ENCODE measurements around the gene SUSD4. TPM values are rescaled to one million over a fixed set of nuclear protein-coding genes. Genes with fewer than 3 reads are reported as not detected.

The SUSD4 gene
- total RNA-seq, 1 donor from 2014 or later, result 0.12 TPM

- no peak for DNase-seq (ENCODE audit: low read depth)
- TF ChIP-seq CTCF (conservative IDR thresholded peaks at IDR 0.05; ENCODE audit: low read depth, low read length), result no peak
- H3K4me3 ChIP-seq (ENCODE audit: low read depth, low read length), result no peak overlapping the region
Measured at GRCh38 chr1:223219846-223220610, 143.9 kb downstream of the SUSD4 start.

GRCh38 chr1:223219318-223219635 is 144.7 kb downstream of the SUSD4 start:
- no peak overlapping the region for H3K4me3 ChIP-seq (ENCODE audit: low read depth, low read length)
- no peak for DNase-seq (ENCODE audit: low read depth)
- no peak for TF ChIP-seq CTCF (conservative IDR thresholded peaks at IDR 0.05; ENCODE audit: low read depth, low read length)

- H3K4me3 ChIP-seq (ENCODE audit: low read depth, low read length), result no peak overlapping the region
- DNase-seq (ENCODE audit: low read depth), result no peak
- TF ChIP-seq CTCF (conservative IDR thresholded peaks at IDR 0.05; ENCODE audit: low read depth, low read length), result no peak
Measured at GRCh38 chr1:223217781-223218180, 146.2 kb downstream of the SUSD4 start.

GRCh38 chr1:223216531-223217205 is 147.3 kb downstream of the SUSD4 start:
- no peak for DNase-seq (ENCODE audit: low read depth)
- no peak overlapping the region for H3K4me3 ChIP-seq (ENCODE audit: low read depth, low read length)
- TF ChIP-seq CTCF (conservative IDR thresholded peaks at IDR 0.05; ENCODE audit: low read depth, low read length), result no peak

DNA sequence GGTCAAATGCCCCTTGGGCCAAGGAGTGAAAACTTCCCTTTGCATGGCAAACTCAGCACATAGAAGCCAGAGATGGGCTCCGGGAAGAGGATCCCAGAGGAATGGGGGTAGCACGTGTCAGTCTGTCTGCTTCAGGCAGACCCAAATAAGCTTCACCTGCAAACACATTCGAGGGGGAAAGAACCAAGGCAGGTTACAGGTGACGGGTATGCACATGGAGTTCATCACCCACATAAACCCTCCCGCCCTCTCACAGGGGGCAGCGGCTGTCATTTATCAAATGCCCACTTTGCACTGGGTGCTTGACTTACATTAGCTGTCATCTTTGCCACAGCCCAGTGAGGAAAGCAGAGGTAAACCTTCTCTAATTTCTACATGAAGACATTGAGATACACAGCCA is 147.9 kb downstream of the SUSD4 start:
- no peak for TF ChIP-seq CTCF (conservative IDR thresholded peaks at IDR 0.05; ENCODE audit: low read depth, low read length)
- DNase-seq (ENCODE audit: low read depth), result no peak
- H3K4me3 ChIP-seq (ENCODE audit: low read depth, low read length), result no peak overlapping the region

- H3K4me3 ChIP-seq (ENCODE audit: low read depth, low read length), result no peak overlapping the region
- no peak for TF ChIP-seq CTCF (conservative IDR thresholded peaks at IDR 0.05; ENCODE audit: low read depth, low read length)
- no peak for DNase-seq (ENCODE audit: low read depth)
Measured at GRCh38 chr1:223215026-223215425, 148.9 kb downstream of the SUSD4 start.

Data from epithelial cell of proximal tubule (primary cell).